ENCODE measurements around the gene FBXL22. TPM values are rescaled to one million over a fixed set of nuclear protein-coding genes. Genes with fewer than 3 reads are reported as not detected.
"Not testable (repeated sequence)": the region's sequence is repeated elsewhere in the genome, so short reads cannot be mapped to it uniquely, and the experiment has no call there.

Gene FBXL22
- total RNA-seq, 1 donor from 2014 or later: 0.48 TPM

DNA sequence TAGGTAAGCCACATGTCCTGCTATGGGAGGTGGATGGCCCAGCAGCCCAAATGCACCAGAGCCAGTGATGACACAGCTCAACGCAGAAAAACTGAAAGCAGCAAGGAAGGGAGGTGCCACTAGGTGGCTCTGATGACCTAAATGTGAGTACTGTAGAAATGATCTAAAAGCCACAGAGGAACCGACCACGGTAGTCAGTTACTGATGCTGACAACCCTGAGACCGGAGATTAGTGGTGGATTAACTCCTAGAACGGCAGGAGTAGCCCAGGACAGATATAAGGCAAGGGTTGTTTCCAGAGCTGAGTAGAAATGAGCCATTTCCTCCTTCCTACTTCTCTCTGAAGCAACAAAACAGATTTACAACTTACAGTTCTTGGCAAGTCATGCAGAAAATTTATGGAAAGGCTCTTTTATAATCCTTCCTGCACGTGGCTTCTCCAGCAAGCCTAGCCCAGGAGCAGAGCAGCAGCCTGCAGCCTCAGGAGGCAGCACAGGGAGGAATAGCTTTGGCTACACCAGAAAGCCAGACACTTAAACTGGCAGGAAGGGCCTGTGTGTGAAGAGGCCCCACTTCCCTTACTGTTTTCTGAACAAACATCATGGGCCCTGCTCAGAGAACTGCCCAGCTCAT lies 13.1 kb downstream of the FBXL22 start:
- Mint-ChIP-seq H3K9me3 (ENCODE audit: unreplicated experiment) (no peaks in the 10 kb centered on the region), H3K4me1 (ENCODE audit: unreplicated experiment) (peaks cover 18% of the 10 kb centered on the region), H3K27me3 (ENCODE audit: unreplicated experiment) (no peaks in the 10 kb centered on the region), H3K36me3 (ENCODE audit: unreplicated experiment) (peaks cover 33% of the 10 kb centered on the region), H3K27ac (ENCODE audit: unreplicated experiment) (peak overlapping the region; percentile 79), H3K4me3 (ENCODE audit: unreplicated experiment) (no peak overlapping the region)
- peak; percentile 83 for DNase-seq (ENCODE audit: extremely low spot score, unreplicated experiment)
- TF ChIP-seq, protein P1, sequence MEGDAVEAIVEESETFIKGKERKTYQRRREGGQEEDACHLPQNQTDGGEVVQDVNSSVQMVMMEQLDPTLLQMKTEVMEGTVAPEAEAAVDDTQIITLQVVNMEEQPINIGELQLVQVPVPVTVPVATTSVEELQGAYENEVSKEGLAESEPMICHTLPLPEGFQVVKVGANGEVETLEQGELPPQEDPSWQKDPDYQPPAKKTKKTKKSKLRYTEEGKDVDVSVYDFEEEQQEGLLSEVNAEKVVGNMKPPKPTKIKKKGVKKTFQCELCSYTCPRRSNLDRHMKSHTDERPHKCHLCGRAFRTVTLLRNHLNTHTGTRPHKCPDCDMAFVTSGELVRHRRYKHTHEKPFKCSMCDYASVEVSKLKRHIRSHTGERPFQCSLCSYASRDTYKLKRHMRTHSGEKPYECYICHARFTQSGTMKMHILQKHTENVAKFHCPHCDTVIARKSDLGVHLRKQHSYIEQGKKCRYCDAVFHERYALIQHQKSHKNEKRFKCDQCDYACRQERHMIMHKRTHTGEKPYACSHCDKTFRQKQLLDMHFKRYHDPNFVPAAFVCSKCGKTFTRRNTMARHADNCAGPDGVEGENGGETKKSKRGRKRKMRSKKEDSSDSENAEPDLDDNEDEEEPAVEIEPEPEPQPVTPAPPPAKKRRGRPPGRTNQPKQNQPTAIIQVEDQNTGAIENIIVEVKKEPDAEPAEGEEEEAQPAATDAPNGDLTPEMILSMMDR (IDR thresholded peaks at IDR 0.05): peak; percentile 75

DNA sequence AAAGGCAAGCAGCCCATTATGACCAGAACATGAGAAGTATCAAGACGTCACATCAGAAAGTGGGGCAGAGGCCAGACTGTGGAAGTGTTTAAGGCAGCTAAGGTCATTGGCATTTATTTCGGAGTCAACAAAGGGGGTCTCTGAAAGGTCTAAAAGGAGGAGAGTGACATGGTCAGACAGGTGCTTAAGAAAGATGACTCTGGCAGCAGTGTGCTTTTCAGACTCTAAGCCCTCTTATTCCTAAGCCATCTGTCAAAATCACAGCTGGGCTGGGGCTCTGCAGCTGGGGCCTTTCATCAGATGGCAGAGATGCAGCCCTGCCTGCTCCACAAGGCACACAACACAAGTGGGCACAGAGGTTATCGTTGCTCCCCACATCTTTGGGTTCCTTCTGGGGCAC lies 14.0 kb downstream of the FBXL22 start:
- Mint-ChIP-seq H3K27ac (ENCODE audit: unreplicated experiment) (peak overlapping the region; percentile 79), H3K4me3 (ENCODE audit: unreplicated experiment) (no peak overlapping the region), H3K9me3 (ENCODE audit: unreplicated experiment) (no peaks in the 10 kb centered on the region), H3K4me1 (ENCODE audit: unreplicated experiment) (peaks cover 18% of the 10 kb centered on the region), H3K36me3 (ENCODE audit: unreplicated experiment) (peaks cover 40% of the 10 kb centered on the region), H3K27me3 (ENCODE audit: unreplicated experiment) (no peaks in the 10 kb centered on the region)
- TF ChIP-seq, protein P1 (IDR thresholded peaks at IDR 0.05): no peak
- DNase-seq (ENCODE audit: extremely low spot score, unreplicated experiment): no peak

DNA sequence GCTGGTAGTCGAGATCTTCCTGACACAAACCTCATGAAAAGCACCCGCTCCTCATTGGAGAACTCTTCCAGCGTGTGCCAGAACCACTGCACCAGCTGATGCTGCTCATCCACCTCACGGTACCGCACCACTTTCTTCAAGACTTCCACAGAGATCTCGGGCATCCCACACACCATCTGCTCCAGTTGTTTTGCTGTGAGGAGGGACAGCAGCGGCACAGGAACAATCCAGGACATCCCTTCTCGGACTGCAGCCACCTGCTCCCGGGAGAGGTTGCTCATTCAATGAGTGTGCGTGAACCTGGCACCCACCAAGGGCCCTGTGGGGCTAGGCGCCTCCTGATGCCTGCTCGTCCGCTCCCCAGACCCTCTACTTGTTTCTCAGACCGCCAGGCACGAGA lies 15.1 kb downstream of the FBXL22 start:
- H3K4me1 Mint-ChIP-seq (ENCODE audit: unreplicated experiment): peaks cover 18% of the 10 kb centered on the region
- no peak for DNase-seq (ENCODE audit: extremely low spot score, unreplicated experiment)
- no peaks in the 10 kb centered on the region for H3K9me3 Mint-ChIP-seq (ENCODE audit: unreplicated experiment)
- H3K4me3 Mint-ChIP-seq (ENCODE audit: unreplicated experiment): no peak overlapping the region
- no peak overlapping the region for H3K27ac Mint-ChIP-seq (ENCODE audit: unreplicated experiment)
- peaks cover 37% of the 10 kb centered on the region for H3K36me3 Mint-ChIP-seq (ENCODE audit: unreplicated experiment)
- TF ChIP-seq, protein P1 (IDR thresholded peaks at IDR 0.05): no peak
- no peaks in the 10 kb centered on the region for H3K27me3 Mint-ChIP-seq (ENCODE audit: unreplicated experiment)

- TF ChIP-seq, protein P1 (IDR thresholded peaks at IDR 0.05): no peak
- Mint-ChIP-seq H3K36me3 (ENCODE audit: unreplicated experiment) (peaks cover 29% of the 10 kb centered on the region), H3K4me1 (ENCODE audit: unreplicated experiment) (peaks cover 8% of the 10 kb centered on the region), H3K27ac (ENCODE audit: unreplicated experiment) (no peak overlapping the region), H3K4me3 (ENCODE audit: unreplicated experiment) (no peak overlapping the region), H3K27me3 (ENCODE audit: unreplicated experiment) (no peaks in the 10 kb centered on the region), H3K9me3 (ENCODE audit: unreplicated experiment) (no peaks in the 10 kb centered on the region)
- no peak for DNase-seq (ENCODE audit: extremely low spot score, unreplicated experiment)
These were observed 18.7 kb downstream of the FBXL22 start for GRCh38 chr15:63615935-63616334.

- not testable (repeated sequence) for H3K9me3 Mint-ChIP-seq (ENCODE audit: unreplicated experiment); H3K4me3 Mint-ChIP-seq (ENCODE audit: unreplicated experiment); DNase-seq (ENCODE audit: extremely low spot score, unreplicated experiment); H3K27me3 Mint-ChIP-seq (ENCODE audit: unreplicated experiment); H3K27ac Mint-ChIP-seq (ENCODE audit: unreplicated experiment); H3K4me1 Mint-ChIP-seq (ENCODE audit: unreplicated experiment)
- peaks cover 35% of the 10 kb centered on the region for H3K36me3 Mint-ChIP-seq (ENCODE audit: unreplicated experiment)
These were observed 20.0 kb downstream of the FBXL22 start for GRCh38 chr15:63617147-63617546.

DNA sequence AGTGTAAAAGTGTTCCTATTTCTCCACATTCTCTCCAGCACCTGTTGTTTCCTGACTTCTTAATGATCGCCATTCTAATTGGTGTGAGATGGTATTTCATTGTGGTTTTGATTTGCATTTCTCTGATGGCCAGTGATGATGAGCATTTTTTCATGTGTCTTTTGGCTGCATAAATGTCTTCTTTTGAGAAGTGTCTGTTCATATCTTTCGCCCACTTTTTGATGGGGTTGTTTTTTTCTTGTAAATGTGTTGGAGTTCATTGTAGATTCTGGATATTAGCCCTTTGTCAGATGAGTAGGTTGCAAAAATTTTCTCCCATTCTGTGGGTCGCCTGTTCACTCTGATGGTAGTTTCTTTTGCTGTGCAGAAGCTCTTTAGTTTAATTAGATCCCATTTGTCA lies 20.4 kb downstream of the FBXL22 start:
- not testable (repeated sequence) for H3K27ac Mint-ChIP-seq (ENCODE audit: unreplicated experiment); H3K27me3 Mint-ChIP-seq (ENCODE audit: unreplicated experiment)
- H3K36me3 Mint-ChIP-seq (ENCODE audit: unreplicated experiment): peaks cover 39% of the 10 kb centered on the region

DNA sequence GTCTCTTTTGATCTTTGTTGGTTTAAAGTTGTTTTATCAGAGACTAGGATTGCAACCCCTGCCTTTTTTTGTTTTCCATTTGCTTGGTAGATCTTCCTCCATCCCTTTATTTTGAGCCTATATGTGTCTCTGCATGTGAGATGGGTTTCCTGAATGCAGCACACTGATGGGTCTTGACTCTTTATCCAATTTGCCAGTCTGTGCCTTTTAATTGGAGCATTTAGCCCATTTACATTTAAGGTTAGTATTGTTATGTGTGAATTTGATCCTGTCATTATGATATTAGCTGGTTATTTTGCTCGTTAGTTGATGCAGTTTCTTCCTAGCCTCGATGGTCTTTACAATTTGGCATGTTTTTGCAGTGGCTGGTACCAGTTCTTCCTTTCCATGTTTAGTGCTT lies 23.6 kb downstream of the FBXL22 start:
- H3K4me3 Mint-ChIP-seq (ENCODE audit: unreplicated experiment); H3K27me3 Mint-ChIP-seq (ENCODE audit: unreplicated experiment); DNase-seq (ENCODE audit: extremely low spot score, unreplicated experiment); H3K27ac Mint-ChIP-seq (ENCODE audit: unreplicated experiment); H3K4me1 Mint-ChIP-seq (ENCODE audit: unreplicated experiment); H3K9me3 Mint-ChIP-seq (ENCODE audit: unreplicated experiment): not testable (repeated sequence)
- peaks cover 50% of the 10 kb centered on the region for H3K36me3 Mint-ChIP-seq (ENCODE audit: unreplicated experiment)

More for the DNA sequence above, 20.4 kb downstream of the FBXL22 start:
- H3K4me3 Mint-ChIP-seq (ENCODE audit: unreplicated experiment); H3K4me1 Mint-ChIP-seq (ENCODE audit: unreplicated experiment); DNase-seq (ENCODE audit: extremely low spot score, unreplicated experiment); H3K9me3 Mint-ChIP-seq (ENCODE audit: unreplicated experiment): not testable (repeated sequence)
